Spinal cord (tissue), 10 donors: ENCODE results near the gene PSMB7. TPM values are rescaled to one million over a fixed set of nuclear protein-coding genes. Genes with fewer than 3 reads are reported as not detected.

Experiments
- DNase-seq, 6 donors: peaks; one replicate each; pipeline versions ENCODE4 v3.0.0 to v3.0.0-alpha.2; 2013 to 2015; ENCODE audit warnings: low spot score in 6 of 6, low read depth in 4 of 6
- H3K27ac ChIP-seq: one replicate; pipeline ENCODE4 v1.5.1; 2013; ENCODE audit warnings: low read depth, low read length, control low read depth
- H3K27me3 ChIP-seq: one replicate; pipeline ENCODE4 v1.6.1; 2013; ENCODE audit warnings: low read length; ENCODE audit not compliant: control insufficient read depth, insufficient read depth
- H3K36me3 ChIP-seq: one replicate; pipeline ENCODE4 v1.6.1; 2013; ENCODE audit warnings: low read length; ENCODE audit not compliant: control insufficient read depth, insufficient read depth
- H3K4me1 ChIP-seq: one replicate; pipeline ENCODE4 v1.6.1; 2013; ENCODE audit warnings: low read length; ENCODE audit not compliant: control insufficient read depth, insufficient read depth
- H3K4me3 ChIP-seq: one replicate; pipeline ENCODE4 v1.5.1; 2013; ENCODE audit warnings: low read depth, low read length, control low read depth
- H3K9me3 ChIP-seq: one replicate; pipeline ENCODE4 v1.6.1; 2013; ENCODE audit warnings: low read length; ENCODE audit not compliant: control insufficient read depth, insufficient read depth
- WGBS: methylation state at CpG from one replicate; pipeline ENCODE4 v1.1.5; 2013; ENCODE audit warnings: missing lambda C conversion rate; ENCODE audit not compliant: insufficient coverage; 5-methylcytosine and 5-hydroxymethylcytosine counted together
- long read RNA-seq, 4 donors: transcript quantifications; one replicate each; lab custom pipeline, GENCODE V29; 2026
- polyA plus RNA-seq, 2 donors: library from polyadenylated mRNA; unstranded; fragments of 120-200 nt; gene quantifications; one replicate each; pipeline ENCODE4 v1.2.1, GENCODE V29; 2013; ENCODE audit not compliant: insufficient read length in 2 of 2
- total RNA-seq, 2 donors: library from RNA; depleted of rRNA in 1 of 2; stranded (reverse); fragments of 120-200 nt in 1 of 2; fragments of >200 nt in 1 of 2; gene quantifications; one replicate each; pipeline versions ENCODE4 v1.2.3 to v1.2.4, GENCODE V29; 2013 to 2014
- donor health status: healthy.

Gene PSMB7
- 100 to 1,000 TPM; 154 to 174 TPM for total RNA-seq
- polyA plus RNA-seq: 100 to 1,000 TPM; 242 to 244 TPM
- long read RNA-seq, donor 1, transcript PSMB7-201 (8 exons, 980 nt): major isoform, 117 of 228 reads
- long read RNA-seq, donor 1, partial matches to known transcripts: 102 of 228 reads
- long read RNA-seq, donor 1, other reads (novel, unspliced or antisense): 9 of 228 reads
- long read RNA-seq, donor 2, transcript PSMB7-201 (8 exons, 980 nt): major isoform, 47 of 47 reads
- long read RNA-seq, donor 2, partial matches to known transcripts: 0 of 47 reads
- long read RNA-seq, donor 2, other reads (novel, unspliced or antisense): 0 of 47 reads
- long read RNA-seq, donor 3, transcript PSMB7-201 (8 exons, 980 nt): major isoform, 51 of 69 reads
- long read RNA-seq, donor 3, partial matches to known transcripts: 13 of 69 reads
- long read RNA-seq, donor 3, other reads (novel, unspliced or antisense): 5 of 69 reads
- long read RNA-seq, donor 4, transcript PSMB7-201 (8 exons, 980 nt): major isoform, 175 of 343 reads
- long read RNA-seq, donor 4, partial matches to known transcripts: 140 of 343 reads
- long read RNA-seq, donor 4, other reads (novel, unspliced or antisense): 28 of 343 reads

- peak; percentile 87 to 99 (median 94) for DNase-seq
- Histone ChIP-seq H3K27me3 (no peaks in the 10 kb centered on the region), H3K27ac (no peak within 1 kb of the TSS), H3K4me3 (peak within 1 kb of the TSS; percentile 98), H3K4me1 (peaks cover 17% of the 10 kb centered on the region), H3K9me3 (no peaks in the 10 kb centered on the region), H3K36me3 (peaks cover 8% of the 10 kb centered on the region)
- 5% methylated on average over 40 of the region's 41 CpGs for WGBS
Observed at GRCh38 chr9:124415102-124415851, at the start of gene PSMB7. TSS of gene PSMB7 (minus strand) at chr9:124415442. CDS start at chr9:124415425, 17 bp downstream.

GRCh38 chr9:124462739-124463138 is 47.5 kb upstream of the PSMB7 start:
- no CpG with 5 or more reads among the region's 1 CpG for WGBS
- H3K4me3 ChIP-seq: no peak overlapping the region

GRCh38 chr9:124458441-124458840 is 43.2 kb upstream of the PSMB7 start:
- H3K27ac ChIP-seq: no peak overlapping the region
- 91% methylated on average over 9 of the region's 9 CpGs for WGBS

More at GRCh38 chr9:124462739-124463138, 47.5 kb upstream of the PSMB7 start:
- Histone ChIP-seq H3K27me3 (peaks cover 3% of the 10 kb centered on the region), H3K36me3 (no peaks in the 10 kb centered on the region), H3K4me1 (no peaks in the 10 kb centered on the region), H3K27ac (no peak overlapping the region), H3K9me3 (no peaks in the 10 kb centered on the region)
- no peak for DNase-seq

GRCh38 chr9:124457887-124458431 is 42.7 kb upstream of the PSMB7 start:
- WGBS: 73% methylated on average over 7 of the region's 8 CpGs

More at GRCh38 chr9:124458441-124458840, 43.2 kb upstream of the PSMB7 start:
- H3K36me3 ChIP-seq: no peaks in the 10 kb centered on the region
- no peak for DNase-seq
- no peaks in the 10 kb centered on the region for H3K9me3 ChIP-seq
- H3K4me1 ChIP-seq: no peaks in the 10 kb centered on the region
- H3K27me3 ChIP-seq: peaks cover 8% of the 10 kb centered on the region
- no peak overlapping the region for H3K4me3 ChIP-seq

GRCh38 chr9:124457079-124457886 is 42.0 kb upstream of the PSMB7 start:
- WGBS: 85% methylated on average over 10 of the region's 18 CpGs
- no peaks in the 10 kb centered on the region for H3K9me3 ChIP-seq
- no peak overlapping the region for H3K27ac ChIP-seq
- peaks cover 18% of the 10 kb centered on the region for H3K27me3 ChIP-seq
- H3K4me1 ChIP-seq: peaks cover 6% of the 10 kb centered on the region
- no peak overlapping the region for H3K4me3 ChIP-seq
- DNase-seq: no peak
- H3K36me3 ChIP-seq: no peaks in the 10 kb centered on the region

More at GRCh38 chr9:124457887-124458431, 42.7 kb upstream of the PSMB7 start:
- no peak for DNase-seq
- peaks cover 11% of the 10 kb centered on the region for H3K27me3 ChIP-seq
- H3K27ac ChIP-seq: no peak overlapping the region
- no peak overlapping the region for H3K4me3 ChIP-seq
- H3K36me3 ChIP-seq: no peaks in the 10 kb centered on the region
- H3K4me1 ChIP-seq: no peaks in the 10 kb centered on the region
- no peaks in the 10 kb centered on the region for H3K9me3 ChIP-seq

- peaks cover 25% of the 10 kb centered on the region for H3K27me3 ChIP-seq
- no peak for DNase-seq
- WGBS: 68% methylated on average over 14 of the region's 15 CpGs
Observed at GRCh38 chr9:124456341-124457078, 41.3 kb upstream of the PSMB7 start.

GRCh38 chr9:124455820-124456219 is 40.6 kb upstream of the PSMB7 start:
- Histone ChIP-seq H3K36me3 (no peaks in the 10 kb centered on the region), H3K4me3 (no peak overlapping the region), H3K4me1 (peaks cover 16% of the 10 kb centered on the region), H3K27ac (no peak overlapping the region), H3K27me3 (peaks cover 32% of the 10 kb centered on the region), H3K9me3 (no peaks in the 10 kb centered on the region)
- 84% methylated on average over 6 of the region's 7 CpGs for WGBS
- no peak for DNase-seq

More at GRCh38 chr9:124456341-124457078, 41.3 kb upstream of the PSMB7 start:
- H3K9me3 ChIP-seq: no peaks in the 10 kb centered on the region
- peaks cover 9% of the 10 kb centered on the region for H3K4me1 ChIP-seq
- no peaks in the 10 kb centered on the region for H3K36me3 ChIP-seq
- no peak overlapping the region for H3K27ac ChIP-seq
- H3K4me3 ChIP-seq: no peak overlapping the region

GRCh38 chr9:124454791-124455443 is 39.7 kb upstream of the PSMB7 start:
- Histone ChIP-seq H3K27ac (no peak overlapping the region), H3K4me3 (no peak overlapping the region), H3K27me3 (peaks cover 39% of the 10 kb centered on the region), H3K4me1 (peaks cover 25% of the 10 kb centered on the region), H3K36me3 (no peaks in the 10 kb centered on the region), H3K9me3 (no peaks in the 10 kb centered on the region)
- WGBS: 77% methylated on average over 11 of the region's 14 CpGs
- no peak for DNase-seq
